Colonic mucosa (tissue), 4 donors: ENCODE results near the gene TMEM248. TPM values are rescaled to one million over a fixed set of nuclear protein-coding genes. Genes with fewer than 3 reads are reported as not detected.

Experiments used
- DNase-seq: peaks from one replicate; pipeline ENCODE4 v3.0.0-alpha.2; 2020
- H3K27ac ChIP-seq: fragments of 200-600 bp; one replicate; pipeline ENCODE4 v1.8.0; 2021
- H3K27me3 ChIP-seq: fragments of 200-600 bp; one replicate; pipeline ENCODE4 v1.8.0; 2021
- H3K36me3 ChIP-seq: fragments of 200-600 bp; one replicate; pipeline ENCODE4 v1.8.0; 2021
- H3K4me1 ChIP-seq: fragments of 200-600 bp; one replicate; pipeline ENCODE4 v1.8.0; 2021; ENCODE audit warnings: mild to moderate bottlenecking
- H3K4me3 ChIP-seq: fragments of 200-600 bp; one replicate; pipeline ENCODE4 v1.8.0; 2021
- H3K9ac ChIP-seq, 2 donors: one replicate each; pipeline ENCODE4 v1.7.0; 2013; ENCODE audit warnings: control low read depth in 2 of 2, low read depth in 2 of 2, low read length in 2 of 2
- H3K9me3 ChIP-seq: fragments of 200-600 bp; one replicate; pipeline ENCODE4 v1.8.0; 2021
- intact Hi-C: fragments of 100-400 bp; cut with DNase I; formaldehyde crosslinking; loops from one replicate; pipeline ENCODE4 v1.14.1; 2022
- total RNA-seq, 2 donors: library from RNA; stranded (reverse); fragmentation: NEBNext Ultra II Directional in 1 of 2; extraction: Animal tissue kit (Norgen Biotek cat#: 25700) in 1 of 2; gene quantifications; one replicate each; pipeline ENCODE4 v1.2.1, GENCODE V29; 2021
- TF ChIP-seq, protein P1 (sequence below): fragments of 200-600 bp; IDR thresholded peaks from one replicate; pipeline ENCODE4 v1.8.0; 2022; ENCODE audit warnings: antibody characterized with exemption, mild to moderate bottlenecking
- donor health status: healthy.
- donor health status: DM: no; HTN: no; CAD: no.
- donor health status: DM: no; HTN: no; CAD: no.

The TMEM248 gene
- total RNA-seq, 2 donors from 2014 or later: 108 to 122 TPM

DNA sequence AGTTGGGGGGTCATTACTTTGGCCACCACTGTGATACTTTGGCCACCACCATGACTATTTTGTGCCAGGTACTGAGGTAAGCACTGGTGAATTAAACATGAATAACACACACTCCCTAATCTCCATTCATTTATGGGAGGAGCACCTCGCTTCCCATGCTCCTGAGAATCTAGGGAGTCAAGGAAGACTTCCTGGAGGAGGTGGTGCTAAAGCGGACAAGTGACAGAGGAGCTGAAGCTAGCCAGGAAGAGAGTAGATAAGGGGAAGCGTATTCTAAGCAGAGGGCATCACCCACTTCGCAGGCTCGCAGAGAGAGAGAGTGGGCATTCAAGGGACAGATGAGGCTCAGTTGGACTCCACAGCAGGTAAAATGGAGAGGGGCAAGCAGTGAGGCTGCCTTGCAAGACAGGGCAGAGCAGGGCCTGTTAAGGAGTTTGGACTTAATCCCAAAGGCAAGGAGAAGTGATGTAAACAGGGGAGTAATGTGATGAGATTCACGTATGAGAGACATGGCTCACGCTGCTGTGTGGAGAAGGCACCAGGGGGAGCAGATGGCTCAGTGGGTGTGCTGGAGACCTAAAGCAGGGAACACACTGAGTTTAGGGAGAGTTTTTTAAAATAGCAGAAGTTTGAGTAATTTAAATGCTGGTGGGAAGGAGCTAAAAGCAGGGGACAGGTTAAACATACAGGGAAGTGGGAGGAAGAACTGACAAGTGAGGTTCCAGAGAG lies 21.3 kb upstream of the TMEM248 start:
- Histone ChIP-seq H3K4me3 (no peak overlapping the region), H3K27me3 (no peaks in the 10 kb centered on the region), H3K27ac (no peak overlapping the region), H3K36me3 (no peaks in the 10 kb centered on the region), H3K4me1 (no peaks in the 10 kb centered on the region), H3K9me3 (no peaks in the 10 kb centered on the region), H3K9ac (no peak overlapping the region)
- DNase-seq: no peak
- intact Hi-C loops: no loop called here
- TF ChIP-seq, protein P1, sequence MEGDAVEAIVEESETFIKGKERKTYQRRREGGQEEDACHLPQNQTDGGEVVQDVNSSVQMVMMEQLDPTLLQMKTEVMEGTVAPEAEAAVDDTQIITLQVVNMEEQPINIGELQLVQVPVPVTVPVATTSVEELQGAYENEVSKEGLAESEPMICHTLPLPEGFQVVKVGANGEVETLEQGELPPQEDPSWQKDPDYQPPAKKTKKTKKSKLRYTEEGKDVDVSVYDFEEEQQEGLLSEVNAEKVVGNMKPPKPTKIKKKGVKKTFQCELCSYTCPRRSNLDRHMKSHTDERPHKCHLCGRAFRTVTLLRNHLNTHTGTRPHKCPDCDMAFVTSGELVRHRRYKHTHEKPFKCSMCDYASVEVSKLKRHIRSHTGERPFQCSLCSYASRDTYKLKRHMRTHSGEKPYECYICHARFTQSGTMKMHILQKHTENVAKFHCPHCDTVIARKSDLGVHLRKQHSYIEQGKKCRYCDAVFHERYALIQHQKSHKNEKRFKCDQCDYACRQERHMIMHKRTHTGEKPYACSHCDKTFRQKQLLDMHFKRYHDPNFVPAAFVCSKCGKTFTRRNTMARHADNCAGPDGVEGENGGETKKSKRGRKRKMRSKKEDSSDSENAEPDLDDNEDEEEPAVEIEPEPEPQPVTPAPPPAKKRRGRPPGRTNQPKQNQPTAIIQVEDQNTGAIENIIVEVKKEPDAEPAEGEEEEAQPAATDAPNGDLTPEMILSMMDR: no peak

DNA sequence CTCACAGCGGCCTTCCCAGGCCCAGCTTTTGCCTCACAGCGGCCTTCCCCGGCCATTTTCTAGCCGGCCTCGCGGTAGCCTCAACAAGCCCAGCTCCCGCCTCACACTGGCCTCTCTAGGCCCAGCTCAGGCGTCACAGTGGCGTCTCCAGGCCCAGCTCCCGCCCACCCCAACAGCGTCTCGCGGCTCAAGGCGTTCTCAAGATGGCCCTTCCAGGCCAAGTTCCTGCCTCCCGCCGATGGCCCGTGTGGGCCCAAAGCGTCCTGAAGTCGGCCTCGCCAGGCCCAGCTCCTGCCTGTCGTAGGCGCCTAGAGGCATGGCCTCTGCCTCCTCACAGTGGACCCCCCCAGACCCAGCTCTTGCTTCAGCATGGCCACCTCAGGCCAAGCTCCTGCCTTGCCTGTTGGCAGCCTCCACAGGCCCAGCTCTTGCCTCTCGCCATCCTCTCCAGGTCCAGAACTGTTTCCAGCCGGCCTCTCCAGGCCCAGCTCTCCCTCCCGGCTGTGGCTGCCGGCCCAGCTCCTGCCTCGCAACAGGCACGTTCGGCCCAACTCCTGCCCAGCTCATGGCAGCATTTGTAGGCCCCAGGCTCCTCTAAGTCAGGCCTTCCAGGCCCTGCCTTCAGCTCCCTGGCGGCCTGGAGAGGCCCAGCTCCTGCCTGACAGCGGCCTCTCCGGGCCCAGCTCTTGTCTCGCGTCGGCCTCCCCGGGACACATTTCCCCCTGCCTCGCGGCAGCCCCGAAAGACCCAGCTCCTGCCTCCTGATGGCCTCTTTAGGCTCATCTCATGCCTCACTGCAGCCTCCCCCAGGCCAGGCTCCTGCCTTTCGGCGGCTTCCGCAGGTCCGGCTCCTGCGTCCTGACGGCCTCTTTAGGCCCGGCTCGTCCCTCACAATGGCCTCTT lies 18.8 kb upstream of the TMEM248 start:
- no peak for DNase-seq
- no peak overlapping the region for H3K4me3 ChIP-seq
- H3K4me1 ChIP-seq: no peaks in the 10 kb centered on the region
- intact Hi-C loops: no loop called here
- H3K9ac ChIP-seq: no peak overlapping the region
- TF ChIP-seq, protein P1: no peak
- H3K27ac ChIP-seq: no peak overlapping the region
- no peaks in the 10 kb centered on the region for H3K9me3 ChIP-seq
- H3K27me3 ChIP-seq: no peaks in the 10 kb centered on the region
- no peaks in the 10 kb centered on the region for H3K36me3 ChIP-seq

DNA sequence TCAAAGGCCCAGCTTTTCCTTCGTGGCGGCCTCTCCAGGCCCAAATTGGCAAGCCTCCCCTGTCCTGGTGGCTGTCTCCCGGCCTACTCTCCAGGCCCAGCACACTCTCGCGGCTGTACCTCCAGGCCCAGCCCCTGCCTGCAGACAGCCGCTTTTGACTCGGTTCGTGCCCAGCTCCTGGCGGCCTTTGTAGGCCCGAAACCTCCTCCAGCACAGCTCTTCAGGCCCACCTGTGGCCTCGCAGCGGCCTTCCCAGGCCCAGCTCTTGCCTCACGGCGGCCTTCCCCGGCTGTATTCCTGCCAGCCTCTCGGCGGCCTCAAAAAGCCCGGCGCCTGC lies 18.2 kb upstream of the TMEM248 start:
- no peaks in the 10 kb centered on the region for H3K4me1 ChIP-seq
- H3K27ac ChIP-seq: no peak overlapping the region
- intact Hi-C loops: no loop called here
- no peaks in the 10 kb centered on the region for H3K27me3 ChIP-seq
- H3K36me3 ChIP-seq: no peaks in the 10 kb centered on the region
- TF ChIP-seq, protein P1: no peak
- no peak for DNase-seq
- H3K9me3 ChIP-seq: no peaks in the 10 kb centered on the region
- H3K9ac ChIP-seq: no peak overlapping the region
- no peak overlapping the region for H3K4me3 ChIP-seq

GRCh38 chr7:66903360-66904062 lies 17.5 kb upstream of the TMEM248 start:
- DNase-seq: no peak
- Histone ChIP-seq H3K36me3 (no peaks in the 10 kb centered on the region), H3K4me1 (no peaks in the 10 kb centered on the region), H3K9ac (no peak overlapping the region), H3K27ac (no peak overlapping the region), H3K9me3 (no peaks in the 10 kb centered on the region), H3K27me3 (no peaks in the 10 kb centered on the region), H3K4me3 (no peak overlapping the region)
- intact Hi-C loops: no loop called here
- TF ChIP-seq, protein P1: no peak

GRCh38 chr7:66904063-66904593 lies 16.9 kb upstream of the TMEM248 start:
- Histone ChIP-seq H3K4me3 (no peak overlapping the region), H3K27ac (no peak overlapping the region), H3K36me3 (no peaks in the 10 kb centered on the region), H3K27me3 (no peaks in the 10 kb centered on the region), H3K4me1 (no peaks in the 10 kb centered on the region), H3K9me3 (no peaks in the 10 kb centered on the region), H3K9ac (no peak overlapping the region)
- DNase-seq: no peak
- TF ChIP-seq, protein P1: no peak
- intact Hi-C loops: no loop called here
